PC-3 (cell line): ENCODE results near the gene PPA1. TPM values are rescaled to one million over a fixed set of nuclear protein-coding genes. Genes with fewer than 3 reads are reported as not detected.

Experiments
- ATAC-seq: fragments of 200-7000 bp; cut with Tn5 transposase; 2 replicates; pipeline ENCODE4 v1.9.1; 2020; ENCODE audit warnings: mild to moderate bottlenecking, moderate library complexity
- BruUV-seq: library from RNA; stranded (reverse); fragments of 400-500 nt; replicated peaks from 2 replicates; lab custom pipeline; 2021; lab: Mats Ljungman, UMichigan
- CTCF ChIA-PET: fragments of 300-600 bp; sonication (Branson Sonifier 250); formaldehyde crosslinking; loops from one replicate; lab custom pipeline; 2022; ENCODE audit warnings: antibody characterized with exemption; lab: Charles Lee
- POLR2A ChIA-PET: fragments of 300-600 bp; sonication (Branson Sonifier 250); formaldehyde crosslinking; loops from one replicate; lab custom pipeline; 2022; ENCODE audit warnings: antibody characterized with exemption; ENCODE audit not compliant: unreplicated experiment; lab: Charles Lee
- DNase-seq: peaks from one replicate; pipeline ENCODE4 v3.0.0-alpha.2; 2015
- H2AFZ ChIP-seq: fragments of 300-600 bp; sonication (generic); 2 replicates; pipeline ENCODE4 v1.6.0; 2016; ENCODE audit warnings: antibody characterized with exemption, low read length
- H3F3A ChIP-seq: fragments of 300-600 bp; sonication (generic); one replicate; pipeline ENCODE4 v1.6.0; 2017; ENCODE audit warnings: antibody characterized with exemption, low read length, control low read depth, mild to moderate bottlenecking; ENCODE audit not compliant: unreplicated experiment
- H3K27ac ChIP-seq: fragments of 300-600 bp; sonication (generic); 2 replicates; pipeline ENCODE4 v1.5.1; 2016; ENCODE audit warnings: mild to moderate bottlenecking, low read length
- H3K27me3 ChIP-seq: fragments of 300-600 bp; sonication (generic); 2 replicates; pipeline ENCODE4 v1.6.1; 2016; ENCODE audit warnings: low read length, mixed read lengths
- H3K36me3 ChIP-seq: fragments of 300-600 bp; sonication (generic); 2 replicates; pipeline ENCODE4 v1.6.1; 2016; ENCODE audit warnings: low read depth, mixed run types, low read length, mixed read lengths
- H3K4me1 ChIP-seq: fragments of 300-600 bp; sonication (generic); 2 replicates; pipeline ENCODE4 v1.5.1; 2016; ENCODE audit warnings: low read length; ENCODE audit not compliant: insufficient read depth
- H3K4me2 ChIP-seq: fragments of 300-600 bp; sonication (generic); 2 replicates; pipeline ENCODE4 v1.6.0; 2016; ENCODE audit warnings: low read length
- H3K4me3 ChIP-seq: fragments of 300-600 bp; sonication (generic); 2 replicates; pipeline ENCODE4 v1.5.1; 2016; ENCODE audit warnings: mild to moderate bottlenecking, low read length, mixed read lengths
- H3K79me2 ChIP-seq: fragments of 300-600 bp; sonication (generic); 2 replicates; pipeline ENCODE4 v1.6.1; 2017; ENCODE audit warnings: low read length, mixed read lengths
- H3K9ac ChIP-seq: fragments of 300-600 bp; sonication (generic); 2 replicates; pipeline ENCODE4 v1.6.0; 2016; ENCODE audit warnings: mild to moderate bottlenecking, low read length
- H3K9me2 ChIP-seq: fragments of 300-600 bp; sonication (generic); replicated peaks from 2 replicates; pipeline ENCODE4 v1.6.1; 2016; ENCODE audit warnings: mixed run types, low read length, mixed read lengths
- H3K9me3 ChIP-seq: fragments of 300-600 bp; sonication (generic); 2 replicates; pipeline ENCODE4 v1.6.1; 2016; ENCODE audit warnings: low read length, mixed read lengths
- H4K20me1 ChIP-seq: fragments of 300-600 bp; sonication (generic); 2 replicates; pipeline ENCODE4 v1.6.1; 2016; ENCODE audit warnings: low read length, mixed read lengths
- CTCF ChIP-seq: fragments of 300-600 bp; sonication (generic); conservative IDR thresholded peaks from 2 replicates; pipeline ENCODE4 v1.5.1; 2017; ENCODE audit warnings: antibody characterized with exemption, low read depth, mild to moderate bottlenecking, low read length
- EZH2 ChIP-seq: fragments of 300-600 bp; sonication (generic); IDR thresholded peaks from one replicate; pipeline ENCODE4 v1.6.1; 2017; ENCODE audit warnings: antibody characterized with exemption, mild to moderate bottlenecking, low read length; ENCODE audit not compliant: unreplicated experiment
- EZH2phosphoT487 ChIP-seq: fragments of 300-600 bp; sonication (generic); IDR thresholded peaks from 2 replicates; pipeline ENCODE4 v1.6.1; 2018; ENCODE audit warnings: mild to moderate bottlenecking, antibody characterized with exemption, low read length, borderline replicate concordance
- intact Hi-C: fragments of 100-400 bp; cut with micrococcal nuclease; formaldehyde crosslinking; loops from 2 replicates; pipeline ENCODE4 v1.9.0; 2023
- total RNA-seq: library from RNA; depleted of rRNA; stranded (reverse); fragments of >200 nt; gene quantifications from 2 replicates; pipeline ENCODE4 v1.2.3, GENCODE V29; 2014

The PPA1 gene
- total RNA-seq, 1 experiment from 2014 or later: 440 TPM

- Histone ChIP-seq H3K4me3 (no peak overlapping the region), H4K20me1 (peaks cover 82% of the 10 kb centered on the region), H2AFZ (no peak overlapping the region), H3K9me2 (no peaks in the 10 kb centered on the region), H3K79me2 (peaks cover 98% of the 10 kb centered on the region), H3K9ac (no peak overlapping the region), H3K27ac (no peak overlapping the region), H3K36me3 (peaks cover 71% of the 10 kb centered on the region), H3K4me2 (no peak overlapping the region), H3K27me3 (no peaks in the 10 kb centered on the region), H3K9me3 (no peaks in the 10 kb centered on the region), H3K4me1 (peaks cover 25% of the 10 kb centered on the region), H3F3A (no peaks in the 10 kb centered on the region)
- no TSS peak for BruUV-seq
- ATAC-seq (no peak), DNase-seq (no peak)
- ChIA-PET CTCF (no interaction called here), POLR2A (no interaction called here)
- TF ChIP-seq CTCF: no peak
- TF ChIP-seq EZH2: no peak
- TF ChIP-seq EZH2phosphoT487: no peak
- intact Hi-C loops: no loop called here
These were observed 69.1 kb downstream of the PPA1 start for GRCh38 chr10:70164163-70164562.

- Histone ChIP-seq H3K36me3 (peaks cover 75% of the 10 kb centered on the region), H3K79me2 (peaks cover 94% of the 10 kb centered on the region), H3K4me2 (no peak overlapping the region), H3K27me3 (no peaks in the 10 kb centered on the region), H3K4me3 (no peak overlapping the region), H4K20me1 (peaks cover 75% of the 10 kb centered on the region), H3K27ac (no peak overlapping the region), H3K9ac (no peak overlapping the region), H3K4me1 (peaks cover 18% of the 10 kb centered on the region), H3K9me2 (no peaks in the 10 kb centered on the region), H3K9me3 (no peaks in the 10 kb centered on the region), H2AFZ (no peak overlapping the region), H3F3A (no peaks in the 10 kb centered on the region)
- BruUV-seq: no TSS peak
- TF ChIP-seq EZH2phosphoT487 (no peak), EZH2 (no peak), CTCF (no peak)
- intact Hi-C loops: no loop called here
- ChIA-PET CTCF (no interaction called here), POLR2A (no interaction called here)
- ATAC-seq: no peak
- DNase-seq: no peak
These were observed 69.8 kb downstream of the PPA1 start for GRCh38 chr10:70163448-70163847.

GRCh38 chr10:70162892-70163201 lies 70.4 kb downstream of the PPA1 start:
- H3K79me2 ChIP-seq: peaks cover 93% of the 10 kb centered on the region
- H3K4me2 ChIP-seq: no peak overlapping the region
- no peak overlapping the region for H2AFZ ChIP-seq
- CTCF ChIA-PET: no interaction called here
- no peaks in the 10 kb centered on the region for H3F3A ChIP-seq
- H3K27me3 ChIP-seq: no peaks in the 10 kb centered on the region
- ATAC-seq (no peak), DNase-seq (no peak)
- peaks cover 12% of the 10 kb centered on the region; the same call in 1 of the 2 replicates for H3K4me1 ChIP-seq
- POLR2A ChIA-PET: no interaction called here
- H3K4me3 ChIP-seq: no peak overlapping the region
- H3K9me3 ChIP-seq: no peaks in the 10 kb centered on the region
- H3K36me3 ChIP-seq: peaks cover 77% of the 10 kb centered on the region
- intact Hi-C loops: no loop called here
- TF ChIP-seq CTCF: no peak
- no peak for TF ChIP-seq EZH2phosphoT487
- no peak for TF ChIP-seq EZH2
- peaks cover 69% of the 10 kb centered on the region for H4K20me1 ChIP-seq
- no peak overlapping the region for H3K27ac ChIP-seq
- no TSS peak for BruUV-seq
- H3K9ac ChIP-seq: no peak overlapping the region
- H3K9me2 ChIP-seq: no peaks in the 10 kb centered on the region
